GM23338 (cell line): ENCODE results near the gene H1-8. TPM values are rescaled to one million over a fixed set of nuclear protein-coding genes. Genes with fewer than 3 reads are reported as not detected.

Experiments used
- ATAC-seq: fragments of 200-7000 bp; cut with Tn5 transposase; 3 replicates; pipeline ENCODE4 v1.9.1; 2020
- DNase-seq: peaks from one replicate; pipeline ENCODE4 v3.0.0-alpha.2; 2015; ENCODE audit warnings: low spot score
- H2AFZ ChIP-seq: fragments of 200-600 bp; sonication (generic); 2 replicates; pipeline ENCODE4 v1.8.0; 2016; ENCODE audit warnings: antibody characterized with exemption, mild to moderate bottlenecking, moderate library complexity
- H3F3A ChIP-seq: fragments of 200-600 bp; sonication (generic); replicated peaks from 2 replicates; pipeline ENCODE4 v1.8.0; 2017; ENCODE audit warnings: antibody characterized with exemption, mixed run types, low read depth
- H3K27ac ChIP-seq: fragments of 200-600 bp; sonication (generic); 2 replicates; pipeline ENCODE4 v1.6.1; 2016; ENCODE audit warnings: low read depth
- H3K27me3 ChIP-seq: fragments of 200-600 bp; sonication (generic); 2 replicates; pipeline ENCODE4 v1.8.0; 2016; ENCODE audit warnings: mild to moderate bottlenecking, mixed run types, moderate library complexity; ENCODE audit not compliant: insufficient read depth
- H3K36me3 ChIP-seq: fragments of 200-600 bp; sonication (generic); 2 replicates; pipeline ENCODE4 v1.8.0; 2016; ENCODE audit warnings: mild to moderate bottlenecking; ENCODE audit not compliant: insufficient read depth
- H3K4me1 ChIP-seq: fragments of 200-600 bp; sonication (generic); 2 replicates; pipeline ENCODE4 v1.8.0; 2016; ENCODE audit warnings: mild to moderate bottlenecking, moderate library complexity; ENCODE audit not compliant: insufficient read depth
- H3K4me2 ChIP-seq: fragments of 200-600 bp; sonication (generic); 2 replicates; pipeline ENCODE4 v1.7.1; 2017; ENCODE audit warnings: mixed run types
- H3K4me3 ChIP-seq: fragments of 200-600 bp; sonication (generic); 2 replicates; pipeline ENCODE4 v1.6.1; 2016; ENCODE audit warnings: mixed run types
- H3K79me2 ChIP-seq: fragments of 200-600 bp; sonication (generic); replicated peaks from 2 replicates; pipeline ENCODE4 v1.8.0; 2017; ENCODE audit warnings: mild to moderate bottlenecking; ENCODE audit not compliant: insufficient read depth
- H3K9me2 ChIP-seq: fragments of 200-600 bp; sonication (generic); 2 replicates; pipeline ENCODE4 v1.8.0; 2017; ENCODE audit not compliant: insufficient read depth
- H4K20me1 ChIP-seq: fragments of 200-600 bp; sonication (generic); replicated peaks from 2 replicates; pipeline ENCODE4 v1.8.0; 2017; ENCODE audit warnings: mild to moderate bottlenecking; ENCODE audit not compliant: insufficient read depth
- H3K27ac Mint-ChIP-seq: 2 replicates; pipeline ENCODE4 v1.8.0; 2020; ENCODE audit warnings: inconsistent platforms, mild to moderate bottlenecking, moderate library complexity, mixed read lengths
- H3K27me3 Mint-ChIP-seq: 3 replicates; pipeline ENCODE4 v1.8.0; 2022; ENCODE audit warnings: low read depth, mild to moderate bottlenecking, moderate library complexity, mixed read lengths, inconsistent platforms; ENCODE audit not compliant: insufficient read depth, poor library complexity
- H3K36me3 Mint-ChIP-seq: 3 replicates; pipeline ENCODE4 v1.8.0; 2021; ENCODE audit warnings: low read depth, mild to moderate bottlenecking, inconsistent platforms, moderate library complexity, mixed read lengths
- H3K4me1 Mint-ChIP-seq: 3 replicates; pipeline ENCODE4 v1.8.0; 2020; ENCODE audit warnings: mild to moderate bottlenecking, inconsistent platforms, mixed read lengths
- H3K4me3 Mint-ChIP-seq: 3 replicates; pipeline ENCODE4 v1.8.0; 2021; ENCODE audit warnings: moderate library complexity, mild to moderate bottlenecking, inconsistent platforms, mixed read lengths
- H3K9me3 Mint-ChIP-seq: 3 replicates; pipeline ENCODE4 v1.8.0; 2020; ENCODE audit warnings: moderate library complexity, mild to moderate bottlenecking, inconsistent platforms, mixed read lengths
- JUNB ChIP-seq: IDR thresholded peaks from one replicate; pipeline ENCODE4 v1.6.1; 2016; ENCODE audit warnings: antibody characterized with exemption; ENCODE audit not compliant: unreplicated experiment
- NANOG ChIP-seq: IDR thresholded peaks from 2 replicates; pipeline ENCODE4 v1.6.1; 2016; ENCODE audit warnings: antibody characterized with exemption, borderline replicate concordance
- STAT1 ChIP-seq: IDR thresholded peaks from one replicate; pipeline ENCODE4 v1.6.1; 2016; ENCODE audit warnings: antibody characterized with exemption; ENCODE audit not compliant: unreplicated experiment
- ZNF114 ChIP-seq: fragments of 250-450 bp; sonication (Bioruptor Pico); IDR thresholded peaks from 2 replicates; pipeline ENCODE4 v1.5.0; 2020; ENCODE audit warnings: mild to moderate bottlenecking, moderate library complexity
- polyA plus RNA-seq: library from polyadenylated mRNA; unstranded; fragments of >200 nt; fragmentation: Nextera tagmentation; extraction: Ambion mirVana; gene quantifications from 2 replicates; pipeline ENCODE4 v1.2.1, GENCODE V29; 2016
- small RNA-seq: library from RNA; depleted of rRNA; stranded (forward); fragments of <200 nt; gene quantifications from one replicate; pipeline ENCODE3, GENCODE V24; 2014; ENCODE audit warnings: low replicate concordance
- total RNA-seq: library from RNA; depleted of rRNA; stranded (reverse); fragments of >200 nt; shearing (Covaris generic); gene quantifications from 2 replicates; pipeline ENCODE4 v1.2.3, GENCODE V29; 2014; rRNA removed

Gene H1-8
- total and polyA plus RNA-seq, 2 experiments from 2014 or later, result not detected

GRCh38 chr3:129600348-129600747, 57.4 kb downstream of the H1-8 start:
- H3K27ac ChIP-seq, result peak overlapping the region; percentile 55; the same call in 1 of the 2 replicates
- no peak overlapping the region; the same call in 2 of the 3 replicates for H3K4me3 Mint-ChIP-seq

More at GRCh38 chr3:129600348-129600747, 57.4 kb downstream of the H1-8 start:
- H3K4me1 ChIP-seq, result peaks cover 55% of the 10 kb centered on the region
- H3K4me1 Mint-ChIP-seq, result peaks cover 81% of the 10 kb centered on the region
- ATAC-seq, result no peak
- peaks cover 31% of the 10 kb centered on the region for H3K27me3 Mint-ChIP-seq
- peaks cover 39% of the 10 kb centered on the region for H3K79me2 ChIP-seq
- no peak overlapping the region for H2AFZ ChIP-seq
- H3F3A ChIP-seq, result peaks cover 12% of the 10 kb centered on the region; the same call in 1 of the 2 replicates
- no peaks in the 10 kb centered on the region; the same call in 2 of the 3 replicates for H3K36me3 Mint-ChIP-seq
- TF ChIP-seq NANOG (no peak), JUNB (no peak), ZNF114 (CRISPR knock-in tag) (no peak), STAT1 (no peak)
- H3K27me3 ChIP-seq, result peaks cover 15% of the 10 kb centered on the region
- no peak for DNase-seq
- no peak overlapping the region for H3K4me2 ChIP-seq
- H3K9me2 ChIP-seq, result no peaks in the 10 kb centered on the region
- H4K20me1 ChIP-seq, result peaks cover 10% of the 10 kb centered on the region
- H3K27ac Mint-ChIP-seq, result no peak overlapping the region
- no peaks in the 10 kb centered on the region for H3K36me3 ChIP-seq
- no peaks in the 10 kb centered on the region for H3K9me3 Mint-ChIP-seq
- no peak overlapping the region for H3K4me3 ChIP-seq

Small RNAs within 50 kb of the gene (small RNA-seq; reads per million reads assigned to genes)
- not detected for gene RN7SL752P

Other genes with a start within 250 kb of the H1-8 start
- 0.24 and 0.54 TPM in 2 replicates for gene EFCAB12, start 114.5 kb upstream of the H1-8 start, total RNA-seq
- 0.17 and 0.65 TPM in 2 replicates for gene EFCAB12, start 114.5 kb upstream of the H1-8 start, polyA plus RNA-seq
- gene MBD4, start 103.2 kb upstream of the H1-8 start, total RNA-seq, result 26.4 and 33.9 TPM in 2 replicates
- gene MBD4, start 103.2 kb upstream of the H1-8 start, polyA plus RNA-seq, result 51.8 and 59.3 TPM in 2 replicates
- 30.2 and 38.8 TPM in 2 replicates for gene IFT122, start 103.0 kb upstream of the H1-8 start, total RNA-seq
- gene IFT122, start 103.0 kb upstream of the H1-8 start, polyA plus RNA-seq, result 10.2 and 10.9 TPM in 2 replicates
- not detected in 2 replicates for gene RHO, start 14.5 kb upstream of the H1-8 start, total RNA-seq
- gene RHO, start 14.5 kb upstream of the H1-8 start, polyA plus RNA-seq, result not detected in 2 replicates
- gene PLXND1, start 63.5 kb downstream of the H1-8 start, total RNA-seq, result 30.7 and 60.4 TPM in 2 replicates
- gene PLXND1, start 63.5 kb downstream of the H1-8 start, polyA plus RNA-seq, result 13.3 and 14.7 TPM in 2 replicates